Renal cortical epithelial cell (primary cell): Measurements from ENCODE around the gene MYCL. TPM values are rescaled to one million over a fixed set of nuclear protein-coding genes. Genes with fewer than 3 reads are reported as not detected.
A peak's percentile ranks its signal among the peaks of the same experiment; 100 is the strongest.
"Not testable (repeated sequence)": the region's sequence is repeated elsewhere in the genome, so short reads cannot be mapped to it uniquely, and the experiment has no call there.

Experiments
- DNase-seq: peaks from one replicate; pipeline ENCODE4 v3.0.0-alpha.2; 2011; ENCODE audit warnings: low read depth
- total RNA-seq: library from RNA; depleted of rRNA; stranded (reverse); fragments of >200 nt; gene quantifications from 2 replicates; pipeline ENCODE4 v1.2.3, GENCODE V29; 2014

The MYCL gene
- total RNA-seq, 1 donor from 2014 or later: 0.70 TPM

DNA sequence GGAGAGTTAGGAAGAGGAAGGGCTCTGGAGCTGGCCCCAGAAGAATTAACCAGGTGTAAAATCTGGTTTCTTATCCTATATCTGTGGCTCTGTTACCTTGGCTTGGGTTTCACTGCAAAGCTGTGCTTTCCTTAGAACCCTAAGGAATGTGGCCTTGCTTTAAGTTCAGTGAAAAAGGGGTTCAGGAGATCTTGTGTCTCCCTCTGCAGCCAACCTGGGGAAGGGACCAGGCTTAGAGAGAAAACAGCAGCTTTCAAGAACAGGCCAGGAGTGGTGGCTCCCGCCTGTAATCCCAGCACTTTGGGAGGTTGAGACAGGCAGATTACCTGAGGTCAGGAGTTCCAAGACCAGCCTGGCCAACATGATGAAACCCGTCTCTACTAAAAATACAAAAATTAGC, 16.1 kb upstream of the MYCL start:
- DNase-seq: no peak

DNA sequence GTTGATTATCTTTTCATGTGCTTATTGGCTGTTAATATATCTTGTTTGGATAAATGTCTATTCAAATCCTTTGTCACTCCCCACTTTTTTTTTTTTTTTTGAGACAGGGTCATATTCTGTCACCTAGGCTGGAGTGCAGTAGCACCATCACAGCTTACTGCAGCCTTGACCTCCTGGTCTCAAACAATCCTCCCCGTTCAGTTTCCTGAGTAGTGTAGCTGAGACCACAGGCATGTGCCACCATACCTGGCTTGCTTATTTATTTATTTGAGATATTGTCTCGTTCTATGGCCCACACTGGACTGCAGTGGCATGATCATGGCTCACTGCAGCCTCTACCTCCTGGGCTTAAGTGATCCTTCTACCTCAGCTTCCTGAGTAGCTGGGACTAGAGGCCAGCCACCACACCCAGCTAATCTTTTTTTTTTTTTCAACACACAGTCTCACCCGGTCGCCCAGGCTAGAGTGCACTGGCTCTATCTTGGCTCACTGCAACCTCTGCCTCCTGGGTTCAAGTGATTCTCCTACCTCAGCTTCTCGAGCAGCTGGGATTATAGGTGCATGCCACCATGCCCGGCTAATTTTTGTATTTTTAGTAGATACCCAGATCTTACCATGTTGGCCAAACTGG, 13.9 kb upstream of the MYCL start:
- no peak for DNase-seq

DNA sequence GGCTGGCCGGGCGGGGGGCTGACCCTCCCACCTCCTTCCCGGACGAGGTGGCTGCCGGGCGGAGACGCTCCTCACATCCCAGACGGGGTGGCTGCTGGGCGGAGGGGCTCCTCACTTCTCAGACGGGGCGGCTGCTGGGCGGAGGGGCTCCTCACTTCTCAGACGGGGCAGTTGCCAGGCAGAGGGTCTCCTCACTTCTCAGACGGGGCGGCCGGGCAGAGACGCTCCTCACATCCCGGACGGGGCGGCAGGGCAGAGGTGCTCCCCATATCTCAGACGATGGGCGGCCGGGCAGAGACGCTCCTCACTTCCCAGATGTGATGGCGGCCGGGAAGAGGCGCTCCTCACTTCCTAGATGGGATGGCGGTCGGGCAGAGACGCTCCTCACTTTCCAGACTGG, 11.4 kb upstream of the MYCL start:
- not testable (repeated sequence) for DNase-seq

DNA sequence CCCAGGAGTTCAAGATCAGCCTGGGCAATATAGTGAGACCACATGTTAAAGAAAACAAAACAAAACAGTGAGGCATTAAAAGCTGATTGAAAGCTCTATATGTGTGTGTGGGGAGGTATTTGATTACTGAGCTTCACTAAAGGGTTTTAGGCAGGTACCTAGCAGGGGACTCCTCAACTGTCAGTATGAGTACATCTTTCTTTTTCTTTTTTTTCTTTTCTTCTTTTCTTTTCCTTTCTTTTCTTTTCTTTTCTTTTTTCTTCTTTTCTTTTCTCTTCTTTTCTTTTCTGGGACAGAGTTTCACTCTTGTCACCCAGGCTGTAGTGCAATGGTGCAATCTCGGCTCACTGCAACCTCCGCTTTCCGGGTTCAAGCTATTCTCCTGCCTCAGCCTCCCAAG, 8.5 kb upstream of the MYCL start:
- no peak for DNase-seq

DNA sequence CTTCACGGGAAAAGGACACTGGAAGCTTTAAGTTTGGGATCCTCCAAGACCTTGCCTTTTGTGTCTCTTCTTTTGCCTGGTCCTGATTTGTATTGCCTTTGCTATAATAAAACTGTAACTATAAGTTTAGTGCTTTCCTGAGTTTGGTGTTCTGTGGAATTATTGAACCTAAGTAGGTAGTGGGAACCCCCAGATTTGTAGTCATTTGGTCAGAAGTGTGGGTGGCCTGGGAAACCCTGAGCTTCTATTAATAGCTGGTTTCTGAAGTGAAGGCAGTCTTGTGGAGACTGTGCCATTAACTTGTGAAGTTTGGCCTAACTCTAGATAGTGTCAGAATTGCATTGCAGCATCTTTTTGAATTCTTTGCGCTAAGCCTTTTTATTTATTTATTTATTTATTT, 6.8 kb upstream of the MYCL start:
- DNase-seq: no peak

DNA sequence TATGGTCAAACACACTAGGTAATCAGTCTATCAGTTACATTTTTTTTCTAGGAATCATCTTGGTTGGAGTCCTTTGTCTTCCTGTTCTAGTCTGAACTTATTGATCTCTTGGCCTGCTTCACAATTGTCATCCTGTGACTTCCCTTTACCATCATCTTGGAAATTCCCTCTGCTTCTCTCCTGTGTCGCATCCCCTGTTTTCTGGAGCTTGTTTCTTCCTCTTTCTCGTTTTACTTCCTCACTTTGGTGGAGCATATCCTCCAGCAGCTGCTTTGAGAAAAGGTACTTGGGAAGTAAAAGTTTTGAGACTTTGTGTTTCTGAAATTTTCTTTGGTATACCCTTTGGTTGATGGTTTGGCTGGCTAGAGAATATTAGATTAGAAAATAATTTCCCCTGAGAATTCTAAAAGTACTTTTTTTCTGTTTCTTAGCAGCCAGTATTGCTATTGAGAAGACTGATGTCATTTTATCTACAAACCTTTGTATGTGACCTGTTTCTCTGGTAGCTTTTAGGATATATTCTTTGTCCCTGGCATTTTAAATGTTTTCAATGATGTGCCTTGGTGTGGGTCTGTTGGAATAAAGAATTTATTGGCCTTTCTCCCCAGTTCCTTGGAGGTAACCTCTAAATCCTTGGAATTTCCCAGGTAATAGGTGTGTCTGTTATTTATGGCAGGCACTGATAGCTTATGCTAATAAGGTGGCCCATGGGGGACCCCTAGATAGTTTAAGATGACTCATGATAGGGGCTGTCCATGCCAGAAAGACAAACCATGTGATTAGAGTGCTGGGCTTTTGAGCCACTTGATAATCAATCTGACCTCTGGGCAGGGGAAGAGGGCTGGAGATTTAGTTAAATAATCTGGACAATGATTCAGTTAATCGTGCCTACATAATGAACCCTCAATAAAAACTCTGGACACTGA, 6.1 kb upstream of the MYCL start:
- DNase-seq: no peak

DNA sequence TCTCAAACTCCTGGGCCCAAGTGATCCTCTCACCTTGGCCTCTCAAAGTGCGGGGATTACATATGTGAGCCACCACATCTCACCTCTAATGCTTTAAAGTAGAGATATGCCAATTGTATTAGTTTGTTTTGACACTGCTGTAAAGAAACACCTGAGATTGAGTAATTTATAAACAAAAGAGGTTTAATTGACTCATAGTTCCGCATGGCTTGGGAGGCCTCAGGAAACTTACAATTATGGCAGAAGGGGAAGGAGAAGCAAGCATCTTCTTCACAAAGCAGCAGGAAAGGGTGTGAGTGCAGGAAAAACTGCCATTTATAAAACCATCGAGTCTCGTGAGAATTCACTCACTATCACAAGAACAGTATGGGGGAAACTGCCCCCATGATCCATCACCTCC, 3.5 kb upstream of the MYCL start:
- no peak for DNase-seq

DNA sequence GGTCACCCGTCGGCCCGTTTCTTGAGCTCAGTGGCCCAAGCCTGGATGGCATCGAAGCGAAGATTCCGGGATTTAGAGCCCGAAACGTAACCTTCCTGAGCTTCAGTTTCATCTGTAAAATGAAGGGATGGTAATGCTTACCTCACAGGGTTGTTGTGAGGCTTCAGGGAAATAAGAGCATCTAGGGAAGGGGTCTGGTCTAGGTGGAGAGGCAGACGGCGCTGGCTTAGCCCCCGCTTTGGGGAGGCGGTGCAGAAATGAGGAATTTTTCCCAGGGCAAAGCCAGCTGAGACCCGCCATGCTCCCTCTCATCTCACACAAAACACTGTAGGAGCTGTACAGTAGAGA, 717 bp upstream of the MYCL start:
- no peak for DNase-seq

DNA sequence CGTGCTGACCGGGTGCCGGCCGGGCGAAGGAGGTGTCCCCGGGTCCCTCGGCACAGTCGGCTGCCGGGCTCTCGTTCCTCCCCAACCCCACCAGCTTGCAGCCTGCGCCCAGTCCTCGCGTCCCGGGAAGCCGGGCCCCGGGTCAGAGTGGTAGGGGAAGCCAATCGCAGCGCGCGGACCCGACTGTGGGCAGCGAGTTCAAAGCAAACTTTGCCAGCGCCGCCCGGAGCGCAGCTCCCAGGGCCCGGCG, 328 bp downstream of the MYCL start:
- no peak for DNase-seq

DNA sequence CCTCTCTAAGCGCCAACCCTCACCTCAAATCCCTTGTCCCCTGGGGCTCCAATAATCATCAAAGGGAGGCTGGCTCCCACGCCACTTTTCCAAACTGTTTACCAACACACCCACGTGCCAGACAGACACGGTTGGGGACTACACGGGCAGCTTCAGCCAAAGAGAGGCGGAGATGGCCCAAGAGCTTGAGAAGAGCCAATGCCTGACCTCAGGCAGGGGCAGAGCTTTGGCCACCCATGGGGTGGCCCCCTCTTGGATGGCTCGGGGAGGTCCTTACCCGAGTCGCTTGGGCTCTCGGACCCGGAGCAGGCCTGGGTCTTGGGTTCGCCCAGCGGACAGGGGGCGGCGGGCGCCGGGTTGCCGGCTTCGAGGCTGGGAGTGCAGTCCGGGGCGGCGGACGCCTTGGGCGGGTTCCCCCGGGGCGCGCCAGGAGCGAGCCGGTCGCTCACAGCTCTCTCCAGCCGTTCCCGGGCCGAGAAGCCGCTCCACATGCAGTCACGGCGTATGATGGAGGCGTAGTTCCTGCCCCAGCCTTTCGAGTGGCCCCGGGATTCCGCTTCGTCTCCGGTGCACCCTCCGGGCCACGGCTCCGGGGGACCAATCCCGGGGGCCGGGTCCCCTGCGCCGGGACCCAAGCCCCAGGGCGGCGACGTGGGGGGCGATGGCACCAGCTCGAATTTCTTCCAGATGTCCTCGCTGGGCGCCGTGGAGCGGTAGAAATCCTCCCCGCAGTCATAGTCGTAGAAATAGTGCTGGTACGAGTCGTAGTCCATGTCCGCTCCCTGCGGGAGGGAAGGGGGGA, 854 bp downstream of the MYCL start:
- DNase-seq: no peak

DNA sequence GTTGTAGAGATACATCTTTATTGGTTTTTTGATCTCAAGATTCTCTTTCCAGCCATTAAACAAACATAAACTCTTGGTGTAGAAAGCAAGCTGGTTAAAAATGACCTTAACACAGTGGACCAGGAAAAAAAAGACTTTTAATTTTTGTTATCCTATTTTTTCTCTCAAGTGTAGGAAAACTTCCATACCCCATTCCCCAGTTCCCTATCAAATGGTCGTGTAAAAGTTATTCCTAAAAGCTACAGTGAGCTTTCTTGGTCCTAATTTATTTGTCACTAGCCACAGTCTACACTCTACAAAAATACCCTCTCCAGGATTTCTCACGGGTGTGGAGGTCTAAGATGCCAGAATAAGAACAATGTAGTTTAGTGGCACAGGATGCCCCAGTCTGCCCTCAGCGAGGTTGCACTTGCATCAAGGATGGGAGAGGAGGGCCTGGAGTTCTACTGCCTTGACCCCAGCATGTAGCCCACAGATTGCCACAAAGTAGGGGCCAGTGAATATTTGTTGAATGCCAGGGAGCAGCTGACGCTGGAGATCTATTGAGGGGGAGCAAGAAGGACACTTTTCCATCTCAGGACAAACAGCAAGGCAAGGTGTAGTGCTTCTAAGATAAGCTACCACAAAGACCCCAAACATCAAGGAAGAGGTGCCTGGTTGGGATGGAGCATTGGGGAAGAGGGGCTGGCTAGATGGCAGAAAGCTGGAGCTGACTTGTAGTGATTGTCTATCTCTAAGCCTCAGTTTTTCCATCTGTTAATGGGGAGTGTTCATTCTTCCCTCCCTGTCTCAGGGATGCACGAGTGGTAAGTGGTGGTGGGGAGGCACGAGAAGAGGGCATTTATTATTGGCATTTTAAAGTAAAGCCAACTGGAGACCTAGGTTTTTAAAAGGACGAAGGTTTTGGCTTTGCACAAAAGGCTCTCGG, 1.8 kb downstream of the MYCL start:
- DNase-seq: no peak

DNA sequence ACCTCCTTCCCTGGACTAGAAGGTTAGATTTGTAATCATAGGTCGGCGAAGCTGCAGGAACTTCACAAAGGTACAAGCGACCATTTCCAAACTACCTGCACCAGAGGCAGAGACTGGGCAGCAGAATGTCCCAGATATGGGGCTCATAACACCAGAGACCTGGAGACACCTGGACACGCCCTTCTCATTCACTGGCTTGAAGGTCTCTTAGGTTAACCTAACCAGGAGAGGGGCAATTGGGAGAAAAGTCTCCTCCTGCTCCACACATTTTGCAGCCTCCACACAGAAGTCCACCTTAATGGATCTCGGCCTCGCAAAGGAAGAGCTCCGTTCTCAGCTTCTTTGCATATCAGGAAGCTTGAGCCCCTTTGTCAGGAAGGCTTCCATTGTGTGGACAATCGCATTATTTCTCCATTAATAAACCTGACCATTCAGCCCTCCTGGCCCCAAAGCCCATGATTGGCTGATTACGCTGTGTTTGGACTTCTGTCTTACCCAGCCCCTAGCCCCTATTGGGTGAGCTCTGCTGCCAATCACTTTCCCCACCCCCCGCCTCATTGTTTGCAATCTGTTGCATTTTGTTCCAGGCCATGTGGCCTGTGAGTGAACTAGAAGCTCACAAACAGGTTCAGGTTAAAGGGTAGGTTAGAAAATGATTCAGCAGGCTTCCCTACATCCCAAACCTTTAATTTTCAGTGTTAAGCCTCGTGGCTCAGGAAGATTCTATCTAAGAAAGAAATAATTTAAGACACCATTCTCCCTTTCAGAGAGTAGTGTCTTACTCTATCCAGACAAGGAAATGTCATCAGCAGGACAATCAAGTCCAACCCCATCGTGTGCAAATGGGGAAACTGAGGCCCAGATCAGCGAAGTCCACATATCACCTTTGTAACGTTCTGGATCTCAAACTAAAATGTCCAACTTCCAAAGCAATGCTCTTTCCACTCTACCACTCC, 2.8 kb downstream of the MYCL start:
- DNase-seq: peak; percentile 33

DNA sequence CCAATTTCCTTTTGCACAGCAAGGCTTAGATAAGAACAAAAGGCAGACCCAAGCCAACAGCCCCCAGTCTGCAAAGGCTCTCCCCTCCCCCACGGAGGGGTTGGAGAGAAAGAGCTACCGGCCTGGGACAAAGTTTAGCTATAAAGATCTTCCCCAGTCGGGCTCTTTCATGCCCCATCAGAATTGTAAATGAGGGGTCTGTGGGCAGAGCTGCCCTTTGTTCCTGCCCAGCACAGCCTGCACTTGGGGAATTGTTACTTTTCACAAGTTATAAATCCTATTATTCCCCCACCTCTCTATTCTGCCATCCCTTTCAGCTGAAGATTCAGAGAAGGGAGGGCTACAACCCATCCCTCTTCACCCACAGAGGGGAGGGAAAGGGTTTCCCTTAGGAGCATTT, 3.5 kb downstream of the MYCL start:
- no peak for DNase-seq

DNA sequence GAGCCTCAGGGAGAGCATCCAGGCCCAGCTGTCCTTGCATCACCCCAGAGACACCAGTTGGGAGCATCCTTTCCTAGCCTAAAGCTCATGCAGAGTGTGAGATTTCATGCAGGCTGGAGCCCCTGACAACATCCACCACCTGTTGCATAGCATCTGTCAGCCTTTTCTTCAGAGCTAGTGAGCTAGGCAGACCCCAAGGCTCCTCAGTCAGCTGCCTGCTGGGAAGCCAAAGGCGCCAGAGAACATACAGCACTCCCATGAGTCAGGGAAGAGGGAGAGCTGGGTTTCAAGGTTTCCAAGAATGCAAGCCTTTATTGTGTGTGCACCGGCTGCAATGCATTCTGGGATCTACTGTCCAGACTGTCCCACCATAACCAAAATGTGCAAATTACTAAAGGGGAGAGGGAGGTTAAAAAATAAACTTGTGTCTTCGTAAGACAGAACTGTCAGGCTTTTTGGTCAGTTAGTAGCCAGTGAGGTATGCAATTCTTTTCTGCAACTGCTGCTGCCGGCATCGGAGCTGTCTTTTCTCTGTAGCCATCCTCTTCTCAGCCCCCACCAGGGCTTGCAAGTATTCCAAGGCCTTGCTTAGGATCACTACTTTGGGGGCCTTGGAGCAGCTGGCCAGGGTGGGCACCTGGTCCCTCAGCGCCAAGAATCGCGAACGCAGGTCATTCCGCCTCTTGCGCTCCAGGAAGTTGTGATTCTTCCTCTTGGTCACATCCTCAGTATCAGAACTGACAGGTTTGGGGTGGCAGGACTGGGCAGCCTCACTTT, 4.6 kb downstream of the MYCL start:
- no peak for DNase-seq

DNA sequence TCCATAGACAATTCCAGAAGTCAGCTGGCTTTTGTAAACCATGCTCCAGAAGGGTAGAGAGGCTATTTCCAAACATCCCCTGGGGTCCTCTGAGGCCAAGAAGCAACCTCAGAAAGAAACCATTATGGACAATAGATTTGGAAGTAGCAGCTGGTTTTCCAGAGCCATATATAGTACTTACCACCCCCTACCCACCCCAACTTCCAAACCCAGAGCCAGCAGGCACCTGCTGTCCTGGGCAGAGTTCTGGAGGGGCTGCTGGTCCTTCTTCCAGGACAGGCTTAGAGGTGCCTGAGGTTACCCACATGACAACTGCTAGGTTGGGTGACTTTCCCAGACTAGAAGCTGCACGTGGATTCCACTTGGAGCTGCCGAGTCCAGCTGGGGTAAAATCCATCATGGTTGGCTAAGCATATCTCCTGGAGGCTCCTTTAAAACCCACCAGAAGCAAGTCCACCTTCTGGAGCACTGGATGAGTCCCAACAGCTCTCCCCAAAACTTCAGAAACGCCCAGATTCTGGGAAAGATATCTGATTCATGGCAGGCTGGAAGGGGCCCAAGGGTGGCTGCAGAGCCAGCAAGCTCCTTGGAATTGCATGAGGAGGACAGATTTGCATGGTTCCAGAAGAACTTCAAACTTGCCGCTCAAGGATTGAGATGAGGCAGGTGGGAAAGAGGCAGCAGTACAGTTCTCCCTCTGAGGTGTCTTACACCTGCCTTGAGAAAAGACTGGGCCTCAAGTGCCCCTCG, 5.8 kb downstream of the MYCL start:
- no peak for DNase-seq

DNA sequence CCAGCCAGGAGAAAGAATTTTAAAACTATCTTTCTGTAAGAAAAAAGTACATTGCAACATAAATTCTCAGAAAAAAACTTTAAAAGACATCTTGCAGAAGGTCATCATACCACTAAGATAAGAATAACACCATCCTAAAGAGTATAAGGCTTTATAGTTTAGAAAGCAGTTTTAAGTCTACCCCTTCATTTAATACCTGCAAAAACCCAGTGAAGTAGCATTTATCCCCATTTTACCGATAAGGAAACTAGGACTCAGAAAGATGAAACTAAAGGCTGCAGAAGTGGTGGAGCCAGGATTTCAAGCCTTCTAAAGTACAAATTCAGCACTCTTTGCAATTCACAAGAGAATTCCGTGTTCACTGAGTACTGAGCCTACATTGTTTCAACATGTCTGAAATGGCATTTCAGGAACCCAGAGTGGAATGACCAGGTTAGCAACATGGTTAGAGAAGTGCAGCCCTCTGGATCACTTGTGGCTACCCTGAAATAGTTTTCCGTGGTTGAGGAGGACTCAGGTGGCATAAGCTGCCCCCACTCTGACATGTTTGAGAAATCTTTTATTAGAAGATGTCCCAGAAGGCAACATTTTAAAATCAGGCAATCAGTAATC, 6.7 kb downstream of the MYCL start:
- DNase-seq: peak; percentile 42

DNA sequence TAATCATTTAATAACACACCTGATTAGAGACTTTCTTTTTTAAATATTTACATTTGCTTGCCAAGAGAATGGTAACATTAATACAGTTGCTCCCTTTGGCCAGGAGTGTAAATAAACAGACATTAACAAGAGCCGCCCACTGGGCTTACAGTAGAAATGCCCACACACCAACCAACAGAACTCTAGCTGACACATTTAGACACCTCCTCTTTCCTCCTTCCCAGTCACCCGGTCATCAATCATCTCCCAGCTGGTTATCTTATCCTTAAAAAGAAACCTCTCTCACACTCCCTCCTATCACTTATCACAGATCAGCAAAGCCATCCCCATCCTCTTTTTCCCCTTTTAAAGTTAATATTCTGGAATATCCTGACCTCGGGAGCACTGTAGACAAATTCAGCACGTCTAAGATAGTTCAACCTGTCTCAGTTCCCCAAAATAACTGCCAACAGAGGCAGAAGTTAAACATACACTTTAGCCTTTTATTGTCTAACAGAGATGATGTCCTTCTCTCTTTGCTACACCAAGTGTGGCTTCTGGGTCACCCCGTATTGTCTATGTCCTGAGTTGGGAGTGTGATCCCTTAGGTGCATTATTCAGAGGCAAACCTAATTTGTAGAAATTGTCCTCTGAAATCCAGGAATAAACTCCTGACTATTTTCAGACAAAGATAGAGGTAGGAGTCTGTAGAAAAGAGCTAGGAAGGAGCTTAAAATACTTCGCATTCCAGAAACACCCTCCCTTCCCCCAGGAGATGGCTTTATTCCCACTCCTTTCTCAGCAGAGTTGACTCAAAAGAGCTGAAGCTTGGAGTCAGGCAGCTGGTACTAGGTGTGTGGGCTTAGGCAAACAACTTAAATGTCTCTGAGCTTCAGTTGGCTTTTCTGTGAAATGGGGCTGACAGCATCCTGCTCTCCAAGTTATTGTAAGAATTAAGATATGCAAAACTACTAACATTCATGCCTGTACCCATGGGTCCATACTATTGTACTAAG, 8.8 kb downstream of the MYCL start:
- peak; percentile 91 for DNase-seq

DNA sequence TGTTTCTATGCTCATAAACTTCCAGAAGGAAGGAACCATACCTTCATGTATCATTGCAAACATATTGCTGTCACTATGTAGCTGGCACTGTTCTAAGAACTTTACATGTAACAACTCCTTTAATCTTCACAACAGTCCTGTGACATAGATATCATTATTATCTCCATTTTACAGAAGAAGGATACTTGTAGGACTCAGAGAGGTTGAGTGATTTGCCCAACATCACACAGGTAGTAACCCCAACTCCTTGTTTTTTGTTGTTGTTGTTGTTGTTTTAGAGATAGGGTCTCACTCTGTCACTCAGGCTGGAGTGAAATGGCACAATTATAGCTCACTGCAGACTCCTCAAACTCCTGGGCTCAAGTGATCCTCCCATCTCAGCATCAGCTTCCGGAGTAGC, 10.8 kb downstream of the MYCL start:
- no peak for DNase-seq
